Fibroblast of lung (primary cell): ENCODE data around the gene ABCG5. TPM values are rescaled to one million over a fixed set of nuclear protein-coding genes. Genes with fewer than 3 reads are reported as not detected.

Experiments used
- DNase-seq, 2 donors: peaks; one replicate each; pipeline versions ENCODE4 v3.0.0 to v3.0.0-alpha.2; 2010; ENCODE audit warnings: low read depth in 2 of 2
- H2AFZ ChIP-seq: 2 replicates; pipeline ENCODE4 v1.5.1; 2012; ENCODE audit warnings: low read length, control low read depth, inconsistent platforms
- H3K27ac ChIP-seq: 2 replicates; pipeline ENCODE4 v1.5.1; 2011; ENCODE audit warnings: low read length, control low read depth; ENCODE audit not compliant: insufficient read depth
- H3K27me3 ChIP-seq: 2 replicates; pipeline ENCODE4 v1.5.1; 2011; ENCODE audit warnings: mild to moderate bottlenecking, low read length; ENCODE audit not compliant: control insufficient read depth, insufficient read depth
- H3K36me3 ChIP-seq: 2 replicates; pipeline ENCODE4 v1.5.1; 2011; ENCODE audit warnings: low read length; ENCODE audit not compliant: control insufficient read depth, insufficient read depth
- H3K4me1 ChIP-seq: 2 replicates; pipeline ENCODE4 v1.5.1; 2011; ENCODE audit warnings: low read length; ENCODE audit not compliant: control insufficient read depth, insufficient read depth; ENCODE audit errors: extremely low read depth
- H3K4me2 ChIP-seq: 2 replicates; pipeline ENCODE4 v1.5.1; 2011; ENCODE audit warnings: low read length, control low read depth; ENCODE audit not compliant: insufficient read depth; ENCODE audit errors: extremely low read depth
- H3K4me3 ChIP-seq, 4 experiments: fragments of 200-600 bp in 1 of 4; sonication (generic) in 1 of 4; replicated peaks in 1 of 4; 2 replicates each; pipeline ENCODE4 v1.5.1; 2011 to 2016; ENCODE audit warnings: low read length in 4 of 4, low read depth in 3 of 4, mild to moderate bottlenecking in 3 of 4, control low read depth in 2 of 4, inconsistent platforms in 1 of 4, mixed read lengths in 1 of 4; ENCODE audit not compliant: insufficient read depth in 1 of 4; ENCODE audit errors: control extremely low read depth in 1 of 4
- H3K79me2 ChIP-seq: 2 replicates; pipeline ENCODE4 v1.5.1; 2012; ENCODE audit warnings: mild to moderate bottlenecking, low read length, inconsistent platforms; ENCODE audit not compliant: control insufficient read depth, insufficient read depth
- H3K9ac ChIP-seq: 2 replicates; pipeline ENCODE4 v1.5.1; 2011; ENCODE audit warnings: mild to moderate bottlenecking, low read length, control low read depth; ENCODE audit not compliant: insufficient read depth
- H3K9me3 ChIP-seq: 2 replicates; pipeline ENCODE4 v1.5.1; 2012; ENCODE audit warnings: low read depth, low read length; ENCODE audit not compliant: control insufficient read depth, insufficient read depth
- H4K20me1 ChIP-seq: 2 replicates; pipeline ENCODE4 v1.5.1; 2011; ENCODE audit warnings: low read length; ENCODE audit not compliant: control insufficient read depth, insufficient read depth; ENCODE audit errors: extremely low read depth
- CTCF ChIP-seq, 2 donors: IDR thresholded peaks in 1 of 2; conservative IDR thresholded peaks in 1 of 2; 1 replicate in 1 of 2; 2 replicates in 1 of 2; pipeline ENCODE4 v1.5.1; 2011 to 2012; ENCODE audit warnings: low read length in 2 of 2, control low read depth in 1 of 2, inconsistent platforms in 1 of 2, low read depth in 1 of 2, mild to moderate bottlenecking in 1 of 2
- EZH2 ChIP-seq: IDR thresholded peaks from 2 replicates; pipeline ENCODE4 v1.5.1; 2012; ENCODE audit warnings: low read length, control low read depth, mild to moderate bottlenecking; ENCODE audit errors: missing control alignments
- polyA plus RNA-seq, 2 donors: library from polyadenylated mRNA; depleted of rRNA in 1 of 2; stranded (reverse) in 1 of 2; unstranded in 1 of 2; fragments of >200 nt; gene quantifications; 2 replicates each; pipeline ENCODE4 v1.2.1, GENCODE V29; 2011 to 2012; ENCODE audit warnings: missing spikeins in 1 of 2
- total RNA-seq: library from RNA; depleted of rRNA; stranded (reverse); fragments of >200 nt; gene quantifications from 2 replicates; pipeline ENCODE4 v1.2.1, GENCODE V29; 2014

ABCG5 gene
- total and polyA plus RNA-seq, 2 donors (not counting 1 experiment from before 2014, with no cell fraction given) = not detected

- no peaks in the 10 kb centered on the region for H3K4me1 ChIP-seq
- H3K79me2 ChIP-seq = no peaks in the 10 kb centered on the region
- H3K9me3 ChIP-seq = no peaks in the 10 kb centered on the region
- no peak overlapping the region for H2AFZ ChIP-seq
- no peak overlapping the region for H3K9ac ChIP-seq
- no peak overlapping the region for H3K4me3 ChIP-seq
- no peak overlapping the region for H3K4me2 ChIP-seq
- no peak for DNase-seq
- no peak overlapping the region for H3K27ac ChIP-seq
- TF ChIP-seq CTCF (conservative IDR thresholded peaks at IDR 0.05 in 1 of 2, IDR thresholded peaks at IDR 0.05 in 1 of 2; ENCODE audit: low read depth in 1 of 2, low read length in 2 of 2) (no peak), EZH2 (no peak)
- no peaks in the 10 kb centered on the region for H4K20me1 ChIP-seq
- no peaks in the 10 kb centered on the region for H3K36me3 ChIP-seq
- peaks cover 9% of the 10 kb centered on the region for H3K27me3 ChIP-seq
These were observed 36.3 kb upstream of the ABCG5 start for GRCh38 chr2:43874776-43875451.

GRCh38 chr2:43872151-43872550 is 33.5 kb upstream of the ABCG5 start:
- no peak overlapping the region for H2AFZ ChIP-seq
- no peaks in the 10 kb centered on the region for H3K36me3 ChIP-seq
- H3K27me3 ChIP-seq = peaks cover 9% of the 10 kb centered on the region
- no peak for DNase-seq
- no peaks in the 10 kb centered on the region for H3K9me3 ChIP-seq
- no peak overlapping the region for H3K4me3 ChIP-seq
- no peak overlapping the region for H3K9ac ChIP-seq
- H3K4me2 ChIP-seq = no peak overlapping the region
- H3K27ac ChIP-seq = no peak overlapping the region
- H3K79me2 ChIP-seq = no peaks in the 10 kb centered on the region
- no peaks in the 10 kb centered on the region for H4K20me1 ChIP-seq
- TF ChIP-seq EZH2 (no peak), CTCF (conservative IDR thresholded peaks at IDR 0.05 in 1 of 2, IDR thresholded peaks at IDR 0.05 in 1 of 2; ENCODE audit: low read depth in 1 of 2, low read length in 2 of 2) (no peak)
- no peaks in the 10 kb centered on the region for H3K4me1 ChIP-seq

- no peaks in the 10 kb centered on the region for H3K36me3 ChIP-seq
- H3K9me3 ChIP-seq = no peaks in the 10 kb centered on the region
- H3K27me3 ChIP-seq = peaks cover 12% of the 10 kb centered on the region
- H2AFZ ChIP-seq = no peak overlapping the region
- no peak for TF ChIP-seq CTCF (conservative IDR thresholded peaks at IDR 0.05 in 1 of 2, IDR thresholded peaks at IDR 0.05 in 1 of 2; ENCODE audit: low read depth in 1 of 2, low read length in 2 of 2)
- no peak for TF ChIP-seq EZH2
- H3K4me2 ChIP-seq = no peak overlapping the region
- H3K27ac ChIP-seq = no peak overlapping the region
- peaks cover 2% of the 10 kb centered on the region for H4K20me1 ChIP-seq
- no peaks in the 10 kb centered on the region for H3K4me1 ChIP-seq
- H3K9ac ChIP-seq = no peak overlapping the region
- H3K4me3 ChIP-seq = no peak overlapping the region
- no peak for DNase-seq
- H3K79me2 ChIP-seq = no peaks in the 10 kb centered on the region
These were observed 16.7 kb upstream of the ABCG5 start for GRCh38 chr2:43855292-43855691.
